HAP-1 (cell line): ENCODE measurements around the gene ARPP21.
"Not testable (repeated sequence)": the region's sequence is repeated elsewhere in the genome, so short reads cannot be mapped to it uniquely, and the experiment has no call there.

Source experiments
- DNase-seq, 2 experiments: peaks; one replicate each; pipeline ENCODE4 v3.0.0-alpha.2; 2016 to 2020; ENCODE audit warnings: low spot score in 2 of 2
- H3K27me3 ChIP-seq: fragments of 250-450 bp; sonication (Bioruptor Pico); 2 replicates; pipeline ENCODE4 v1.5.1; 2020; ENCODE audit warnings: low read depth, mild to moderate bottlenecking, moderate library complexity
- H3K36me3 ChIP-seq: fragments of 250-450 bp; sonication (Bioruptor Pico); replicated peaks from 2 replicates; pipeline ENCODE4 v1.5.1; 2020; ENCODE audit warnings: mild to moderate bottlenecking
- H3K4me1 ChIP-seq: fragments of 250-450 bp; sonication (Bioruptor Pico); 2 replicates; pipeline ENCODE4 v1.5.1; 2020; ENCODE audit warnings: mild to moderate bottlenecking
- H3K4me3 ChIP-seq: fragments of 250-450 bp; sonication (Bioruptor Pico); 2 replicates; pipeline ENCODE4 v1.5.1; 2020; ENCODE audit warnings: mild to moderate bottlenecking, moderate library complexity
- H3K9me3 ChIP-seq: fragments of 250-450 bp; sonication (Bioruptor Pico); 2 replicates; pipeline ENCODE4 v1.5.1; 2020; ENCODE audit warnings: mild to moderate bottlenecking, moderate library complexity
- in situ Hi-C: fragments of 300-500 bp; cut with MboI; formaldehyde crosslinking; loops from 3 replicates; pipeline ENCODE4 v1.14.3; 2020; ENCODE audit warnings: low sequenced_read_pairs, inconsistent platforms, mixed read lengths

ARPP21 gene

GRCh38 chr3:35639254-35640186, at the start of gene ARPP21:
ARPP21 (plus strand) TSS chr3:35639525; CDS start chr3:35681752, 42,227 bp downstream.
- Histone ChIP-seq H3K27me3 (peaks cover 21% of the 10 kb centered on the region), H3K36me3 (no peaks in the 10 kb centered on the region), H3K9me3 (no peaks in the 10 kb centered on the region), H3K4me1 (no peaks in the 10 kb centered on the region; the same call in 1 of the 2 replicates), H3K4me3 (peak within 1 kb of the TSS; percentile 31)
- in situ Hi-C loops = no loop called here
- peak in 1 of 2 experiments; percentile 43 for DNase-seq

- no peaks in the 10 kb centered on the region for H3K9me3 ChIP-seq
- peaks cover 10% of the 10 kb centered on the region for H3K4me1 ChIP-seq
- in situ Hi-C loops = no loop called here
- H3K27me3 ChIP-seq = no peaks in the 10 kb centered on the region
- H3K4me3 ChIP-seq = no peak overlapping the region
- H3K36me3 ChIP-seq = no peaks in the 10 kb centered on the region
- no peak for DNase-seq
These were observed 46.6 kb upstream of the ARPP21 start for GRCh38 chr3:35592589-35593295.

GRCh38 chr3:35594739-35595138, 44.6 kb upstream of the ARPP21 start:
- no peaks in the 10 kb centered on the region for H3K27me3 ChIP-seq
- in situ Hi-C loops = no loop called here
- no peaks in the 10 kb centered on the region for H3K36me3 ChIP-seq
- DNase-seq = no peak
- no peaks in the 10 kb centered on the region for H3K9me3 ChIP-seq
- peaks cover 10% of the 10 kb centered on the region for H3K4me1 ChIP-seq
- no peak overlapping the region for H3K4me3 ChIP-seq

GRCh38 chr3:35596335-35596995, 42.9 kb upstream of the ARPP21 start:
- H3K4me1 ChIP-seq = peaks cover 10% of the 10 kb centered on the region
- in situ Hi-C loops = no loop called here
- DNase-seq = peak in 1 of 2 experiments; percentile 55
- H3K27me3 ChIP-seq = no peaks in the 10 kb centered on the region
- H3K4me3 ChIP-seq = no peak overlapping the region
- no peaks in the 10 kb centered on the region for H3K9me3 ChIP-seq
- H3K36me3 ChIP-seq = no peaks in the 10 kb centered on the region

GRCh38 chr3:35597490-35597889, 41.8 kb upstream of the ARPP21 start:
- Histone ChIP-seq H3K36me3 (no peaks in the 10 kb centered on the region), H3K27me3 (no peaks in the 10 kb centered on the region), H3K4me3 (no peak overlapping the region), H3K4me1 (peaks cover 10% of the 10 kb centered on the region), H3K9me3 (no peaks in the 10 kb centered on the region)
- DNase-seq = no peak
- in situ Hi-C loops = no loop called here

GRCh38 chr3:35598804-35599203, 40.5 kb upstream of the ARPP21 start:
- Histone ChIP-seq H3K27me3 (no peaks in the 10 kb centered on the region), H3K4me3 (no peak overlapping the region), H3K36me3 (no peaks in the 10 kb centered on the region), H3K9me3 (no peaks in the 10 kb centered on the region), H3K4me1 (peaks cover 10% of the 10 kb centered on the region)
- in situ Hi-C loops = no loop called here
- DNase-seq = no peak

- no peaks in the 10 kb centered on the region for H3K27me3 ChIP-seq
- H3K9me3 ChIP-seq = no peaks in the 10 kb centered on the region
- no peaks in the 10 kb centered on the region for H3K36me3 ChIP-seq
- in situ Hi-C loops = no loop called here
- H3K4me1 ChIP-seq = no peaks in the 10 kb centered on the region
- DNase-seq = no peak
- H3K4me3 ChIP-seq = no peak overlapping the region
These were observed 37.4 kb upstream of the ARPP21 start for GRCh38 chr3:35601959-35602358.

GRCh38 chr3:35602395-35602936, 36.9 kb upstream of the ARPP21 start:
- in situ Hi-C loops = no loop called here
- Histone ChIP-seq H3K36me3 (no peaks in the 10 kb centered on the region), H3K4me1 (no peaks in the 10 kb centered on the region), H3K27me3 (no peaks in the 10 kb centered on the region), H3K9me3 (no peaks in the 10 kb centered on the region), H3K4me3 (no peak overlapping the region)
- DNase-seq = no peak

- Histone ChIP-seq H3K4me3 (no peak overlapping the region), H3K27me3 (no peaks in the 10 kb centered on the region)
- in situ Hi-C loops = no loop called here
These were observed 23.0 kb upstream of the ARPP21 start for GRCh38 chr3:35616346-35616745.

GRCh38 chr3:35617370-35617769, 22.0 kb upstream of the ARPP21 start:
- no peaks in the 10 kb centered on the region for H3K4me1 ChIP-seq
- no peak for DNase-seq
- in situ Hi-C loops = no loop called here
- H3K9me3 ChIP-seq = no peaks in the 10 kb centered on the region
- H3K27me3 ChIP-seq = no peaks in the 10 kb centered on the region
- H3K36me3 ChIP-seq = no peaks in the 10 kb centered on the region
- H3K4me3 ChIP-seq = no peak overlapping the region

More at GRCh38 chr3:35616346-35616745, 23.0 kb upstream of the ARPP21 start:
- Histone ChIP-seq H3K9me3 (no peaks in the 10 kb centered on the region), H3K36me3 (no peaks in the 10 kb centered on the region), H3K4me1 (no peaks in the 10 kb centered on the region)
- DNase-seq = no peak

GRCh38 chr3:35620238-35620637, 19.1 kb upstream of the ARPP21 start:
- H3K36me3 ChIP-seq, H3K27me3 ChIP-seq, H3K4me3 ChIP-seq, H3K9me3 ChIP-seq, in situ Hi-C loops, H3K4me1 ChIP-seq: not testable (repeated sequence)
- peak in 1 of 2 experiments; percentile 15 for DNase-seq

GRCh38 chr3:35624698-35625097, 14.6 kb upstream of the ARPP21 start:
- Histone ChIP-seq H3K36me3 (no peaks in the 10 kb centered on the region), H3K4me3 (no peak overlapping the region), H3K27me3 (no peaks in the 10 kb centered on the region), H3K4me1 (no peaks in the 10 kb centered on the region), H3K9me3 (no peaks in the 10 kb centered on the region)
- in situ Hi-C loops = no loop called here
- no peak for DNase-seq

- in situ Hi-C loops = no loop called here
- DNase-seq = no peak
- Histone ChIP-seq H3K36me3 (no peaks in the 10 kb centered on the region), H3K4me1 (no peaks in the 10 kb centered on the region; the same call in 1 of the 2 replicates), H3K4me3 (no peak overlapping the region), H3K9me3 (no peaks in the 10 kb centered on the region), H3K27me3 (no peaks in the 10 kb centered on the region)
These were observed 5.8 kb upstream of the ARPP21 start for GRCh38 chr3:35633332-35634124.
